ENCODE results near the gene VAMP4. TPM values are rescaled to one million over a fixed set of nuclear protein-coding genes. Genes with fewer than 3 reads are reported as not detected.

VAMP4 gene
- total and polyA plus RNA-seq, 10 of the 15 experiments (the other 5 are each of a cell fraction or from before 2014, with no cell fraction given): 0.90 to 7.9 (median 4.3) TPM

- TF ChIP-seq CBX3 (IDR thresholded peaks at IDR 0.05; ENCODE audit: borderline replicate concordance, low read depth) (no peak), YBX1 (IDR thresholded peaks at IDR 0.05) (no peak), IRF4 (IDR thresholded peaks at IDR 0.05; ENCODE audit: low read depth, low read length) (0 out of 2 replicates have a peak, but pooled peaks have one; percentile 31), CREM (IDR thresholded peaks at IDR 0.05; ENCODE audit: low read depth) (peak; percentile 58), GABPA (IDR thresholded peaks at IDR 0.05; ENCODE audit: low read depth) (peak; percentile 38; the same call in 1 of the 2 replicates), ZBTB40 (IDR thresholded peaks at IDR 0.05; ENCODE audit: borderline replicate concordance) (no peak; the same call in 1 of the 2 replicates), ZBTB4 (CRISPR knock-in tag; IDR thresholded peaks at IDR 0.05) (no peak), ZNF207 (IDR thresholded peaks at IDR 0.05; ENCODE audit: borderline replicate concordance) (peak; percentile 91), NFYA (IDR thresholded peaks at IDR 0.05; ENCODE audit: borderline replicate concordance, low read depth, low read length) (no peak), TCF7 (IDR thresholded peaks at IDR 0.05; ENCODE audit: borderline replicate concordance) (no peak), MTA2 (IDR thresholded peaks at IDR 0.05; ENCODE audit: low read depth) (no peak; the same call in 1 of the 2 replicates), PBX3 (IDR thresholded peaks at IDR 0.05; ENCODE audit: insufficient replicate concordance, low read depth, low read length) (peak; percentile 77), ELK1 (IDR thresholded peaks at IDR 0.05; ENCODE audit: low read depth, low read length) (no peak), MEF2B (IDR thresholded peaks at IDR 0.05; ENCODE audit: partially characterized antibody, poor library complexity, severe bottlenecking) (no peak), TCF3 (IDR thresholded peaks at IDR 0.05; ENCODE audit: borderline replicate concordance, insufficient read depth, low read depth, low read length) (no peak), SUPT20H (IDR thresholded peaks at IDR 0.05; ENCODE audit: borderline replicate concordance, control insufficient read depth, low read depth, low read length) (no peak), HDGF (IDR thresholded peaks at IDR 0.05) (no peak), MYB (IDR thresholded peaks at IDR 0.05; ENCODE audit: borderline replicate concordance, low read depth, low read length) (no peak), MYC (IDR thresholded peaks at IDR 0.05; ENCODE audit: insufficient read depth, insufficient read length, insufficient replicate concordance, low read length, severe bottlenecking) (peak; percentile 24)
Observed at GRCh38 chr1:171741872-171742576, at the start of gene VAMP4 (continued).
